Coronary artery (tissue), 2 donors: Measurements from ENCODE around the gene ETV1.
A peak's percentile ranks its signal among the peaks of the same experiment; 100 is the strongest.

Source experiments
- DNase-seq: peaks from one replicate; pipeline ENCODE4 v3.0.0-alpha.2; 2017; ENCODE audit warnings: low spot score
- H3K27ac ChIP-seq, 2 donors: fragments of 200-600 bp; sonication (generic); one replicate each; pipeline ENCODE4 v1.5.1; 2016 to 2019
- H3K4me3 ChIP-seq: fragments of 200-600 bp; sonication (generic); 2 replicates; pipeline ENCODE4 v1.5.1; 2016; ENCODE audit warnings: mild to moderate bottlenecking, moderate library complexity
- TF ChIP-seq, protein P1 (sequence below): fragments of 200-600 bp; sonication (generic); IDR thresholded peaks from one replicate; pipeline ENCODE4 v1.5.1; 2019; ENCODE audit warnings: antibody characterized with exemption

ETV1 gene

DNA sequence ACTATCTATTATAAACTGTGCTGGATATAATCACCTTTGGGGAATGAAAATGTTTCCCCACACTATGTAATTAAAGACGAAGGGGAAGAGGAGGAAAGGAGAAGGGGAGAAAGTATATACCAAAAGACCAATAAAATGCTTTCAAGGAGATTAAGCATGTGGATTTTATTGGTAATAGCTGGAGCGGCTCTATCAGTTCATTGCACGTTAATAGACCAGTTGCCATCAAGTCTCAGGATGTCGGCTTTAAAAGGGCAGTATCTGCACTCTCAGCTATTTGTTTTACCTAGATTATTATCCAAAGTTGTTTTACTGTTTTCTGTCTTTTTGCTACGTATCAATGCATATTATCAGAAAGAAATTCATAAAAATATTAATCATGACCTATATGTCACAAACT lies 9.0 kb downstream of the ETV1 start:
- peak overlapping the region in 1 of 2 donors; percentile 40 for H3K27ac ChIP-seq
- DNase-seq, result no peak
- TF ChIP-seq, protein P1, sequence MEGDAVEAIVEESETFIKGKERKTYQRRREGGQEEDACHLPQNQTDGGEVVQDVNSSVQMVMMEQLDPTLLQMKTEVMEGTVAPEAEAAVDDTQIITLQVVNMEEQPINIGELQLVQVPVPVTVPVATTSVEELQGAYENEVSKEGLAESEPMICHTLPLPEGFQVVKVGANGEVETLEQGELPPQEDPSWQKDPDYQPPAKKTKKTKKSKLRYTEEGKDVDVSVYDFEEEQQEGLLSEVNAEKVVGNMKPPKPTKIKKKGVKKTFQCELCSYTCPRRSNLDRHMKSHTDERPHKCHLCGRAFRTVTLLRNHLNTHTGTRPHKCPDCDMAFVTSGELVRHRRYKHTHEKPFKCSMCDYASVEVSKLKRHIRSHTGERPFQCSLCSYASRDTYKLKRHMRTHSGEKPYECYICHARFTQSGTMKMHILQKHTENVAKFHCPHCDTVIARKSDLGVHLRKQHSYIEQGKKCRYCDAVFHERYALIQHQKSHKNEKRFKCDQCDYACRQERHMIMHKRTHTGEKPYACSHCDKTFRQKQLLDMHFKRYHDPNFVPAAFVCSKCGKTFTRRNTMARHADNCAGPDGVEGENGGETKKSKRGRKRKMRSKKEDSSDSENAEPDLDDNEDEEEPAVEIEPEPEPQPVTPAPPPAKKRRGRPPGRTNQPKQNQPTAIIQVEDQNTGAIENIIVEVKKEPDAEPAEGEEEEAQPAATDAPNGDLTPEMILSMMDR, result no peak
- H3K4me3 ChIP-seq, result peak overlapping the region; percentile 21

GRCh38 chr7:13979671-13980435 lies 9.6 kb downstream of the ETV1 start:
- DNase-seq, result no peak
- peak overlapping the region; percentile 21 for H3K4me3 ChIP-seq
- peak overlapping the region in 1 of 2 donors; percentile 40 for H3K27ac ChIP-seq
- TF ChIP-seq, protein P1, result no peak

GRCh38 chr7:13976594-13976993 lies 12.9 kb downstream of the ETV1 start:
- DNase-seq, result no peak
- Histone ChIP-seq H3K4me3 (no peak overlapping the region), H3K27ac (no peak overlapping the region)
- TF ChIP-seq, protein P1, result no peak

- no peak for DNase-seq
Measured at GRCh38 chr7:13965077-13965476, 24.4 kb downstream of the ETV1 start.

DNA sequence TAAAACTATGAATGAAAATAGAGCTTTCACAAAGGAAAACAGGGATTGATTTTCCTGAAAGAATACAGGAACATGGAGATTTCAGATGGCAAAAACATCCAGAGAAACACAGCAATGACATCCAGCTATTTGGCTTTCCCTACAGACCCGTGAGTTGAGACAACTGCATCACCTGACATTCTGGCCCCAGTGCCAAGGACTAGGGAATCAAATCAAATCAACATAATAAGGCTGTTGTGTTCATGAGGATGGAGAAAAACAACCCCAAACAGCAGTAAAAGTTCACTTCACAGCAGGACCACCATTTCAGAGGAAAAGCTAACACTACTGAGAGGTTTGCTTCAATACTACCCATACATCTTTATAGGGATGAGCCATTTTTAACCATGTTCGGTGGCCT lies 25.5 kb downstream of the ETV1 start:
- Histone ChIP-seq H3K27ac (no peak overlapping the region), H3K4me3 (no peak overlapping the region)
- DNase-seq, result no peak
- TF ChIP-seq, protein P1, result no peak

More at GRCh38 chr7:13965077-13965476, 24.4 kb downstream of the ETV1 start:
- Histone ChIP-seq H3K27ac (no peak overlapping the region), H3K4me3 (no peak overlapping the region)
- TF ChIP-seq, protein P1, result no peak

DNA sequence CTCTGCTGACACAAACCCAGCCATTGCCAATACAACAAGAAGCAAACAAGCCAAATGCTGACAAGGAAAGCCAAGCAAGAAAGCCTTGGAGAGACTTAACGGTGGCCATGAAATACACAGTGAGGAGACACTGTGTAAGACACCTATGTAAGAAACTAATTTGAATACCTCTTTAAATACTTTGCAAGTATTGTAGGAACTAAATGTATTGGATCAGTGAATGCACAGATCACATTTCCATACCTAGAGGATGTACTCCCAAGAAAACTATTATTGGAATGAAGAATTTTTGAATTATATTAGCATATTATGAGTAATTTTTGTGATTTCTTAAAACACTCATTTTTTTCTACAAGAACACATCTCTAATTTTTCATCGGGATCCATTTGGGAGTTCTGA lies 34.0 kb downstream of the ETV1 start:
- no peak for DNase-seq
- TF ChIP-seq, protein P1, result no peak
- no peak overlapping the region for H3K27ac ChIP-seq
- no peak overlapping the region for H3K4me3 ChIP-seq

- DNase-seq, result no peak
- Histone ChIP-seq H3K27ac (no peak overlapping the region), H3K4me3 (no peak overlapping the region)
- TF ChIP-seq, protein P1, result no peak
Measured at GRCh38 chr7:13953368-13953767, 36.1 kb downstream of the ETV1 start.
